Measurements from ENCODE around the gene SP1. TPM values are rescaled to one million over a fixed set of nuclear protein-coding genes. Genes with fewer than 3 reads are reported as not detected.

Gene SP1
- total RNA-seq, 1 experiment from 2014 or later = 96.8 TPM

DNA sequence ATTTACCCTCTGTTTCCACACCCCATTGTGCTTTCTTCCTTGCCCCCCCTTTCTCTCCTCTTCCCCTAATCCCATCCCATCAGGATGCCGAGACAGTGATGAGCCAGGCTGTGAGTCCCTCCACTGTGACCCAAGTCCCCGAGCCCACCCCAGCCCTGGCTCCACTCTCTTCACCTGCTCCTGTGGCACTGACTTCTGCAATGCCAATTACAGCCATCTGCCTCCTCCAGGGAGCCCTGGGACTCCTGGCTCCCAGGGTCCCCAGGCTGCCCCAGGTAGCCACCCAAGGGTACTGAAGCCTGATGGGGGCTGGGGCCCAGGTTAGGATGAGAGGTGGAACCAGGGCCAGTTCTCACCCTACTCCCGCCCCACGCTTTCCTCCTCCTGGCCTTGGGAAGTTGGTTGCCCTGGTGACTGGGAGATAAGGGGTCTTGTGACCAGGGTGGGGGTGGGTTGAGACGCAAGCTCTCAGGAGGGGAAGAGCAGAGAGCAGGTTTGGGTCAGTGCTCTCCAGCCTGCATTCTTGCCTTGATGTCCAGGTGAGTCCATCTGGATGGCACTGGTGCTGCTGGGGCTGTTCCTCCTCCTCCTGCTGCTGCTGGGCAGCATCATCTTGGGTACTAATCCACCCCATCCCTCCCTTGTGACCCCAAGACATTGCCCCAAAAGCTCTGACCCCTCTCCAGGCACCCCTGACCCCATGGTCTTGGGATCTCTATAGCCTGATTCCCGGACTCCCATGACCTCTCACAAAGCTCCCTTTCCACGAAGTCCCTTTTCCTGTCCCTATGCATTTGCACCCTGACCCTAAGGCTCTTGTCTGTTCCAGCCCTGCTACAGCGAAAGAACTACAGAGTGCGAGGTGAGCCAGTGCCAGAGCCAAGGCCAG lies 44.9 kb downstream of the SP1 start:
- intact Hi-C loops (cut with micrococcal nuclease) = no loop called here
- Histone ChIP-seq H4K20me1 (ENCODE audit: insufficient read depth) (no peaks in the 10 kb centered on the region), H3K36me3 (ENCODE audit: control insufficient read depth in 1 of 2, insufficient read depth in 2 of 2, low read length in 2 of 2) (no peaks in the 10 kb centered on the region), H3K4me2 (ENCODE audit: low read length) (no peak overlapping the region), H3K9me3 (ENCODE audit: control insufficient read depth in 1 of 2, insufficient read depth in 1 of 2, low read depth in 1 of 2, low read length in 2 of 2) (no peaks in the 10 kb centered on the region), H3K9me2 (ENCODE audit: insufficient read depth) (no peaks in the 10 kb centered on the region), H3K27me3 (ENCODE audit: insufficient read depth, low read length) (no peaks in the 10 kb centered on the region), H2AFZ (ENCODE audit: low read depth, low read length, poor library complexity, severe bottlenecking) (no peak overlapping the region), H3K9ac (ENCODE audit: low read length) (no peak overlapping the region), H3K79me2 (ENCODE audit: insufficient read depth, low read length) (no peaks in the 10 kb centered on the region), H3K4me1 (ENCODE audit: control insufficient read depth in 1 of 2, insufficient read depth in 2 of 2, low read length in 2 of 2) (peaks cover 11 to 32% of the 10 kb centered on the region in 2 experiments), H3K4me3 (replicated peaks in 1 of 2; ENCODE audit: low read depth in 1 of 2, low read length in 2 of 2) (no peak overlapping the region), H3K27ac (ENCODE audit: low read depth, low read length) (no peak overlapping the region)
- POLR2A ChIA-PET = interaction anchor here (2.1 kb wide), 1 partner anchor 16 kb away, joined by 6 read pairs; the partner anchor contains the start of gene PRR13
- no TSS peak for BruUV-seq (replicated peaks)
- no peak for TF ChIP-seq EZH2 (IDR thresholded peaks at IDR 0.05)
- no peak for TF ChIP-seq ATF3 (IDR thresholded peaks at IDR 0.05)
- no peak for TF ChIP-seq CEBPB (IDR thresholded peaks at IDR 0.05; ENCODE audit: low read depth)
- no peak for TF ChIP-seq POLR2A (IDR thresholded peaks at IDR 0.05; ENCODE audit: borderline replicate concordance, extremely low read depth, insufficient read depth, insufficient read length)
- no peak for TF ChIP-seq SRF (IDR thresholded peaks at IDR 0.05; ENCODE audit: low read depth)
- TF ChIP-seq ZFX (IDR thresholded peaks at IDR 0.05) = no peak
- no peak for TF ChIP-seq JUND (IDR thresholded peaks at IDR 0.05)
- TF ChIP-seq, protein P1, sequence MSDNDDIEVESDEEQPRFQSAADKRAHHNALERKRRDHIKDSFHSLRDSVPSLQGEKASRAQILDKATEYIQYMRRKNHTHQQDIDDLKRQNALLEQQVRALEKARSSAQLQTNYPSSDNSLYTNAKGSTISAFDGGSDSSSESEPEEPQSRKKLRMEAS (IDR thresholded peaks at IDR 0.05) = no peak
- no peak for TF ChIP-seq EGR1 (IDR thresholded peaks at IDR 0.05; ENCODE audit: low read depth)
- TF ChIP-seq CBX3 (IDR thresholded peaks at IDR 0.05; ENCODE audit: low read depth) = no peak
- TF ChIP-seq POLR2AphosphoS5 (IDR thresholded peaks at IDR 0.05; ENCODE audit: low read depth, low read length) = no peak
- no peak for TF ChIP-seq EZH2phosphoT487 (IDR thresholded peaks at IDR 0.05; ENCODE audit: borderline replicate concordance)
- TF ChIP-seq CTCF (IDR thresholded peaks at IDR 0.05 in 2 of 3, conservative IDR thresholded peaks at IDR 0.05 in 1 of 3; ENCODE audit: borderline replicate concordance in 1 of 3, insufficient read depth in 1 of 3, low read depth in 2 of 3, low read length in 2 of 3) = no peak
- no peak for TF ChIP-seq SIN3A (IDR thresholded peaks at IDR 0.05; ENCODE audit: low read depth)
- ATAC-seq (no peak), DNase-seq (ENCODE audit: low read depth, low spot score) (no peak)
- CTCF ChIA-PET = interaction anchor here (1.2 to 2.3 kb wide), 2 partner anchors 44 to 73 kb away, joined by 4 to 12 read pairs; no protein-coding TSS in a partner anchor
- RAD21 ChIA-PET (ENCODE audit: low non-redundant PET in 1 of 2, low total read pairs in 2 of 2, uncharacterized antibody in 2 of 2, unreplicated experiment in 2 of 2) = interaction anchor here in 1 of 2 experiments (1.4 kb wide), 1 partner anchor 73 kb away, joined by 3 read pairs; no protein-coding TSS in a partner anchor
